HG03039 (cell line): ENCODE results near the gene CARD19.
A peak's percentile ranks its signal among the peaks of the same experiment; 100 is the strongest.

Source experiments
- ATAC-seq: cut with Tn5 transposase; IDR thresholded peaks from one replicate; pipeline ENCODE4 v1.9.1; 2021; ENCODE audit warnings: mild to moderate bottlenecking, moderate library complexity; ENCODE audit not compliant: unreplicated experiment

The CARD19 gene

GRCh38 chr9:93096131-93096802, at the start of gene CARD19:
TSS of gene CARD19 (plus strand) at chr9:93096217. CDS start at chr9:93096346, 129 bp downstream.
- peak; percentile 11 for ATAC-seq

GRCh38 chr9:93048566-93049448, 47.2 kb upstream of the CARD19 start:
- ATAC-seq = no peak

GRCh38 chr9:93049491-93049890, 46.5 kb upstream of the CARD19 start:
- no peak for ATAC-seq

GRCh38 chr9:93050231-93050630, 45.8 kb upstream of the CARD19 start:
- no peak for ATAC-seq

- no peak for ATAC-seq
These were observed 44.3 kb upstream of the CARD19 start for GRCh38 chr9:93051680-93052089.

- no peak for ATAC-seq
These were observed 43.1 kb upstream of the CARD19 start for GRCh38 chr9:93052791-93053540.

GRCh38 chr9:93053781-93054331, 42.2 kb upstream of the CARD19 start:
- no peak for ATAC-seq

- no peak for ATAC-seq
These were observed 41.0 kb upstream of the CARD19 start for GRCh38 chr9:93054758-93055704.

GRCh38 chr9:93057042-93057702, 38.8 kb upstream of the CARD19 start:
- no peak for ATAC-seq

- ATAC-seq = no peak
These were observed 38.2 kb upstream of the CARD19 start for GRCh38 chr9:93057703-93058354.

GRCh38 chr9:93058355-93059010, 37.5 kb upstream of the CARD19 start, which contains the start of gene SUSD3:
TSS of gene SUSD3 (plus strand) at chr9:93058701. CDS start at chr9:93058743, 42 bp downstream.
- ATAC-seq = peak; percentile 39

GRCh38 chr9:93059011-93059714, 36.9 kb upstream of the CARD19 start:
- no peak for ATAC-seq

GRCh38 chr9:93059715-93060578, 36.1 kb upstream of the CARD19 start:
- ATAC-seq = no peak

- ATAC-seq = no peak
These were observed 35.2 kb upstream of the CARD19 start for GRCh38 chr9:93060746-93061259.

- no peak for ATAC-seq
These were observed 34.7 kb upstream of the CARD19 start for GRCh38 chr9:93061260-93061751.
